NT2/D1 (cell line): Measurements from ENCODE around the gene ZNF736.

ENCODE experiments used
- SUZ12 ChIP-seq: IDR thresholded peaks from 2 replicates; pipeline ENCODE4 v1.6.1; 2011; ENCODE audit not compliant: insufficient read length, insufficient read depth; ENCODE audit errors: extremely low read depth
- ZNF274 ChIP-seq: IDR thresholded peaks from 2 replicates; pipeline ENCODE4 v1.6.1; 2011; ENCODE audit warnings: mild to moderate bottlenecking, low read depth, low read length

- TF ChIP-seq ZNF274 (no peak), SUZ12 (no peak)
Measured at GRCh38 chr7:64314566-64314965, 805 bp downstream of the ZNF736 start.
